ENCODE data around the gene TULP3. TPM values are rescaled to one million over a fixed set of nuclear protein-coding genes. Genes with fewer than 3 reads are reported as not detected.

Gene TULP3
- total RNA-seq, 1 donor from 2014 or later = 35.1 TPM

DNA sequence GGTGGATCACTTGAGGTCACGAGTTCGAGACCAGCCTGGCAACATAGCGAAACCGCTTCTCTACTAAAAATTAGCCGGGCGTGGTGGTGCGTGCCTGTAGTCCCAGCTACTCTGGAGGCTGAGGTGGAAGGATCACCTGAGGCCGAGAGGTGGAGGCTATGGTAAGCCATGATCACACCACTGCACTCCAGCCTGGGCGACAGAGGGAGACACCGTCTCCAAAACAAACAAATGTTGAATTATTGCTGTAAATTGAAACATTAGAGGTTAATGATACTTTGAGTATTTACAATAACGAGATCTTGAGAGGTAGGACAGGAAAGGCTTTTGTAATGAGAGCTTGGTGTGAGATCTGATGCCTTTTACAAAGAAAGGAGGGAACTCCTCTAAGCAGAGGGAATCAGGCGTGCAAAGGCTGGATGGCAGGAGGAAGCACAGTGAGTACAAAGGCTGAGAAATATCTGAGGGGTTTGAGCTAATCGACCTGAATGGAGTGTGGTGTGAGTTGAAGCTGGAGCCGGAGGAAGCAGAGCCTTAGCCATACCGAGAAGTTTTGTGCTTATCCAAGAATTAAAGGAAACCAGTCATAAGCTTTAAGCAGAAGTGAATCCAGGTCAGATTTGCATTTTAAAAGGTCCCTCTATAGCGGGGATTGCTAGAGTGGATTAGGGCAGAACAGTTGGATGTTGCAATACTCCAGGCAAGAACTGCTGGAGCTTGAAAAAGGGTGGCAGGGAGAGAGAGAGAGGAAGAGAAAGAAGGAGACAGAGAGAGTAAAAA is 12.5 kb upstream of the TULP3 start:
- H3K9me3 Mint-ChIP-seq (ENCODE audit: low read depth) = no peaks in the 10 kb centered on the region
- peaks cover 25% of the 10 kb centered on the region for H3K4me1 Mint-ChIP-seq (ENCODE audit: low read depth)
- H3K36me3 Mint-ChIP-seq (ENCODE audit: insufficient read depth) = peaks cover 9% of the 10 kb centered on the region
- TF ChIP-seq, protein P1, sequence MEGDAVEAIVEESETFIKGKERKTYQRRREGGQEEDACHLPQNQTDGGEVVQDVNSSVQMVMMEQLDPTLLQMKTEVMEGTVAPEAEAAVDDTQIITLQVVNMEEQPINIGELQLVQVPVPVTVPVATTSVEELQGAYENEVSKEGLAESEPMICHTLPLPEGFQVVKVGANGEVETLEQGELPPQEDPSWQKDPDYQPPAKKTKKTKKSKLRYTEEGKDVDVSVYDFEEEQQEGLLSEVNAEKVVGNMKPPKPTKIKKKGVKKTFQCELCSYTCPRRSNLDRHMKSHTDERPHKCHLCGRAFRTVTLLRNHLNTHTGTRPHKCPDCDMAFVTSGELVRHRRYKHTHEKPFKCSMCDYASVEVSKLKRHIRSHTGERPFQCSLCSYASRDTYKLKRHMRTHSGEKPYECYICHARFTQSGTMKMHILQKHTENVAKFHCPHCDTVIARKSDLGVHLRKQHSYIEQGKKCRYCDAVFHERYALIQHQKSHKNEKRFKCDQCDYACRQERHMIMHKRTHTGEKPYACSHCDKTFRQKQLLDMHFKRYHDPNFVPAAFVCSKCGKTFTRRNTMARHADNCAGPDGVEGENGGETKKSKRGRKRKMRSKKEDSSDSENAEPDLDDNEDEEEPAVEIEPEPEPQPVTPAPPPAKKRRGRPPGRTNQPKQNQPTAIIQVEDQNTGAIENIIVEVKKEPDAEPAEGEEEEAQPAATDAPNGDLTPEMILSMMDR (IDR thresholded peaks at IDR 0.05; ENCODE audit: unreplicated experiment) = no peak
- no peak for DNase-seq (ENCODE audit: low spot score, unreplicated experiment)
- no peaks in the 10 kb centered on the region for H3K27me3 Mint-ChIP-seq
- H3K27ac Mint-ChIP-seq = peak overlapping the region; percentile 98
- H3K4me3 Mint-ChIP-seq (ENCODE audit: low read depth) = peak overlapping the region; percentile 95

DNA sequence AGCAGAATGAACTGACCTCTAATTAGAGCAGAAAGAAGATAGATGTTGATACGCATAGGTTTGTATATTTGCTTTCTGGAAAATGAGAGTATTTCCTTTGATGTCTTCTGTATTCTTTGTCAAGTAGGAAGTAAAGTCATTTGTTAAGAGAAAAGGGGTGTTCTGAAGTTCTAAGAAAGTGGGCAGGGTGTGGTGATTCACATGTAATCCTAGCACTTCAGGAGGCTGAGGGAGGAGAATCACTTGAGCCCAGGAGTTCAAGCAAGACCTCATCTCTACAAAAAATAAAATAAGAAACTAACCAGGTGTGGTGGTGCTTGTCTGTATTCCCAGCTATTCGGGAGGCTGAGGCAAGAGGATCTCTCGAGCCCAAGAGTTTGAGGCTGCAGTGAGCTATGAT is 10.8 kb upstream of the TULP3 start:
- no peaks in the 10 kb centered on the region for H3K9me3 Mint-ChIP-seq (ENCODE audit: low read depth)
- DNase-seq (ENCODE audit: low spot score, unreplicated experiment) = no peak
- no peaks in the 10 kb centered on the region for H3K27me3 Mint-ChIP-seq
- no peak overlapping the region for H3K27ac Mint-ChIP-seq
- H3K4me3 Mint-ChIP-seq (ENCODE audit: low read depth) = no peak overlapping the region
- TF ChIP-seq, protein P1 (IDR thresholded peaks at IDR 0.05; ENCODE audit: unreplicated experiment) = no peak
- peaks cover 22% of the 10 kb centered on the region for H3K4me1 Mint-ChIP-seq (ENCODE audit: low read depth)
- H3K36me3 Mint-ChIP-seq (ENCODE audit: insufficient read depth) = peaks cover 14% of the 10 kb centered on the region

DNA sequence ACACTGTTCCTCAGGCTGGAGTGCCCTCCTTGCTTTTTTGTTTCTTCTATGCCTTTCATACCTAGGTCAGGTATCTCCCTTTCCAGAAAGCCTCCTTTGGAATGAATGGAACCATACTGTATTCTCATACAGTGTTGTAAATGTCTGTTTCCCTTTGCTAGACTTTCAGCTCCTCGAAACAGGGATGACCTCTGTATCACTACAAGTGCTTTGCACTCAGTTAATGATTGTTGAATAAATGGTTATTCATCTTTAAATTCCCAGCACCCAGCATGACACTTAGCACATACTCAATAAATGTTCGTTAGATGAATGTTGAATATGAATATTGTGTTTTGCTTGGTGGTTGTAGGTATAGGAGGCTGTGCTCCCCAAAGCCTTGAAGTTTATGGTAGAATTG is 5.9 kb upstream of the TULP3 start:
- H3K27ac Mint-ChIP-seq = peak overlapping the region; percentile 11
- TF ChIP-seq, protein P1 (IDR thresholded peaks at IDR 0.05; ENCODE audit: unreplicated experiment) = no peak
- no peak for DNase-seq (ENCODE audit: low spot score, unreplicated experiment)
- H3K4me1 Mint-ChIP-seq (ENCODE audit: low read depth) = peaks cover 2% of the 10 kb centered on the region
- H3K9me3 Mint-ChIP-seq (ENCODE audit: low read depth) = no peaks in the 10 kb centered on the region
- peaks cover 17% of the 10 kb centered on the region for H3K36me3 Mint-ChIP-seq (ENCODE audit: insufficient read depth)
- H3K4me3 Mint-ChIP-seq (ENCODE audit: low read depth) = no peak overlapping the region
- H3K27me3 Mint-ChIP-seq = no peaks in the 10 kb centered on the region

- DNase-seq (ENCODE audit: low spot score, unreplicated experiment) = no peak
- no peak overlapping the region for H3K27ac Mint-ChIP-seq
- H3K36me3 Mint-ChIP-seq (ENCODE audit: insufficient read depth) = peaks cover 17% of the 10 kb centered on the region
- TF ChIP-seq, protein P1 (IDR thresholded peaks at IDR 0.05; ENCODE audit: unreplicated experiment) = no peak
- H3K4me3 Mint-ChIP-seq (ENCODE audit: low read depth) = no peak overlapping the region
- H3K4me1 Mint-ChIP-seq (ENCODE audit: low read depth) = peaks cover 9% of the 10 kb centered on the region
- H3K9me3 Mint-ChIP-seq (ENCODE audit: low read depth) = no peaks in the 10 kb centered on the region
- no peaks in the 10 kb centered on the region for H3K27me3 Mint-ChIP-seq
Measured at GRCh38 chr12:2886768-2887450, 3.8 kb upstream of the TULP3 start.

DNA sequence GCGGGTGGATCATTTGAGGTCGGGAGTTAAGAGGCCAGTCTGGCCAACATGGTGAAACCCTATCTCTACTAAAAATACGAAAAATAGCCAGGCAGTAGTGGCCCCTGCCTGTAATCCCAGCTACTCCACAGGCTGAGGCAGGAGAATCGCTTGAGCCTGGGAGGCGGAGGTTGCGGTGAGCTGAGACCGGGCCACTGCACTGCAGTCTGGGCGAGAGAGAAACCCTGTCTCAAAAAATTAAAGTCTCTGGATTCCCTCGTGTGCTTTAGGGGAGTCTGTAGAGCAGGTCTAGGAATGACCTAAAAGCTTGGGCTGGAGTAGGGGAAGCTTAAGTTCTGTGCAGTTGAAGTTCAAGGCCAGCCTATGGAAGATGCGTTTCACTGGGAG is 697 bp upstream of the TULP3 start:
- peak overlapping the region; percentile 98 for H3K4me3 Mint-ChIP-seq (ENCODE audit: low read depth)
- H3K27me3 Mint-ChIP-seq = no peaks in the 10 kb centered on the region
- TF ChIP-seq, protein P1 (IDR thresholded peaks at IDR 0.05; ENCODE audit: unreplicated experiment) = no peak
- no peaks in the 10 kb centered on the region for H3K9me3 Mint-ChIP-seq (ENCODE audit: low read depth)
- H3K36me3 Mint-ChIP-seq (ENCODE audit: insufficient read depth) = peaks cover 10% of the 10 kb centered on the region
- no peak for DNase-seq (ENCODE audit: low spot score, unreplicated experiment)
- H3K27ac Mint-ChIP-seq = peak overlapping the region; percentile 95
- peaks cover 13% of the 10 kb centered on the region for H3K4me1 Mint-ChIP-seq (ENCODE audit: low read depth)

Measured in progenitor cell of endocrine pancreas (in vitro differentiated cells).